Osteocyte (in vitro differentiated cells): ENCODE data around the gene SOCS7. TPM values are rescaled to one million over a fixed set of nuclear protein-coding genes. Genes with fewer than 3 reads are reported as not detected.
A peak's percentile ranks its signal among the peaks of the same experiment; 100 is the strongest.

Source experiments
- DNase-seq: peaks from one replicate; pipeline ENCODE4 v3.0.0; 2021; ENCODE audit warnings: mixed read lengths; ENCODE audit not compliant: unreplicated experiment; ENCODE audit errors: extremely low spot score
- H3K27ac Mint-ChIP-seq: one replicate; pipeline ENCODE4 v1.8.0; 2021; ENCODE audit warnings: mild to moderate bottlenecking, mixed read lengths; ENCODE audit not compliant: unreplicated experiment
- H3K27me3 Mint-ChIP-seq: one replicate; pipeline ENCODE4 v1.8.0; 2021; ENCODE audit warnings: mixed read lengths; ENCODE audit not compliant: unreplicated experiment
- H3K36me3 Mint-ChIP-seq: one replicate; pipeline ENCODE4 v1.8.0; 2021; ENCODE audit warnings: mixed read lengths; ENCODE audit not compliant: unreplicated experiment
- H3K4me1 Mint-ChIP-seq: one replicate; pipeline ENCODE4 v1.8.0; 2021; ENCODE audit warnings: mixed read lengths; ENCODE audit not compliant: unreplicated experiment
- H3K4me3 Mint-ChIP-seq: one replicate; pipeline ENCODE4 v1.8.0; 2021; ENCODE audit warnings: mild to moderate bottlenecking, moderate library complexity, mixed read lengths; ENCODE audit not compliant: unreplicated experiment
- H3K9me3 Mint-ChIP-seq: one replicate; pipeline ENCODE4 v1.8.0; 2021; ENCODE audit warnings: mixed read lengths; ENCODE audit not compliant: unreplicated experiment
- CTCF ChIP-seq: fragments of 200-600 bp; sonication (generic); IDR thresholded peaks from 2 replicates; pipeline ENCODE4 v1.5.0; 2021; ENCODE audit warnings: antibody characterized with exemption, mild to moderate bottlenecking, moderate library complexity
- total RNA-seq: library from RNA; stranded (reverse); gene quantifications from 2 replicates; pipeline ENCODE4 v1.2.1, GENCODE V29; 2021

The SOCS7 gene
- total RNA-seq, 1 donor from 2014 or later: 19.1 TPM

GRCh38 chr17:38357486-38358123, 6.0 kb downstream of the SOCS7 start:
- TF ChIP-seq CTCF: no peak
- Mint-ChIP-seq H3K27me3 (no peaks in the 10 kb centered on the region), H3K27ac (peak overlapping the region; percentile 63), H3K9me3 (no peaks in the 10 kb centered on the region), H3K4me3 (no peak overlapping the region), H3K36me3 (peaks cover 6% of the 10 kb centered on the region), H3K4me1 (peaks cover 67% of the 10 kb centered on the region)
- DNase-seq: no peak

GRCh38 chr17:38358586-38359513, 7.2 kb downstream of the SOCS7 start:
- peaks cover 57% of the 10 kb centered on the region for H3K4me1 Mint-ChIP-seq
- peaks cover 6% of the 10 kb centered on the region for H3K36me3 Mint-ChIP-seq
- H3K27me3 Mint-ChIP-seq: no peaks in the 10 kb centered on the region
- H3K4me3 Mint-ChIP-seq: no peak overlapping the region
- DNase-seq: no peak
- no peak overlapping the region for H3K27ac Mint-ChIP-seq
- H3K9me3 Mint-ChIP-seq: no peaks in the 10 kb centered on the region
- no peak for TF ChIP-seq CTCF

- no peaks in the 10 kb centered on the region for H3K27me3 Mint-ChIP-seq
- no peaks in the 10 kb centered on the region for H3K9me3 Mint-ChIP-seq
- H3K4me1 Mint-ChIP-seq: peaks cover 33% of the 10 kb centered on the region
- no peak overlapping the region for H3K4me3 Mint-ChIP-seq
- no peak overlapping the region for H3K27ac Mint-ChIP-seq
- no peak for TF ChIP-seq CTCF
- H3K36me3 Mint-ChIP-seq: peaks cover 10% of the 10 kb centered on the region
- no peak for DNase-seq
These were observed 10.2 kb downstream of the SOCS7 start for GRCh38 chr17:38361694-38362465.

GRCh38 chr17:38363016-38363415, 11.4 kb downstream of the SOCS7 start:
- no peak overlapping the region for H3K27ac Mint-ChIP-seq
- peaks cover 14% of the 10 kb centered on the region for H3K36me3 Mint-ChIP-seq
- TF ChIP-seq CTCF: no peak
- DNase-seq: no peak
- no peak overlapping the region for H3K4me3 Mint-ChIP-seq
- H3K4me1 Mint-ChIP-seq: peaks cover 22% of the 10 kb centered on the region
- no peaks in the 10 kb centered on the region for H3K27me3 Mint-ChIP-seq
- H3K9me3 Mint-ChIP-seq: no peaks in the 10 kb centered on the region
